Measurements from ENCODE around the gene LMNTD1. TPM values are rescaled to one million over a fixed set of nuclear protein-coding genes. Genes with fewer than 3 reads are reported as not detected.

LMNTD1 gene
- total RNA-seq, 6 donors from 2014 or later, result 1.6 to 17.8 (median 5.8) TPM; not detected in 1

- ATAC-seq (ENCODE audit: low FRiP score in 2 of 2), result peak in 1 of 2 donors; percentile 30
- no peak for TF ChIP-seq EP300 (IDR thresholded peaks at IDR 0.05)
- Histone ChIP-seq H3K4me3 (no peak overlapping the region), H3K9me3 (peaks cover 0 to 4% (median 0%) of the 10 kb centered on the region in 4 donors), H3K36me3 (no peaks in the 10 kb centered on the region), H3K4me1 (no peaks in the 10 kb centered on the region), H3K27me3 (no peaks in the 10 kb centered on the region), H3K27ac (no peak overlapping the region)
- DNase-seq, result no peak
Measured at GRCh38 chr12:25591144-25591543, 38.1 kb upstream of the LMNTD1 start.

- DNase-seq (no peak), ATAC-seq (ENCODE audit: low FRiP score in 2 of 2) (peak in 1 of 2 donors; percentile 69)
- H3K9me3 ChIP-seq, result peaks cover 0 to 4% (median 0%) of the 10 kb centered on the region in 4 donors
- 70 to 80% methylated on average over 5 of the region's 5 CpGs for WGBS, 2 donors
- no peaks in the 10 kb centered on the region for H3K4me1 ChIP-seq
- no peak overlapping the region for H3K27ac ChIP-seq
- no peaks in the 10 kb centered on the region for H3K36me3 ChIP-seq
- TF ChIP-seq POLR2A (IDR thresholded peaks at IDR 0.05), result no peak
- no peak for TF ChIP-seq POLR2AphosphoS5 (IDR thresholded peaks at IDR 0.05)
- no peak for TF ChIP-seq CTCF (IDR thresholded peaks at IDR 0.05)
- TF ChIP-seq EP300 (IDR thresholded peaks at IDR 0.05), result no peak
- H3K27me3 ChIP-seq, result no peaks in the 10 kb centered on the region
- no peak overlapping the region for H3K4me3 ChIP-seq
Measured at GRCh38 chr12:25590011-25590721, 37.1 kb upstream of the LMNTD1 start.

- DNase-seq (no peak), ATAC-seq (ENCODE audit: low FRiP score in 2 of 2) (no peak)
- peaks cover 0 to 4% (median 0%) of the 10 kb centered on the region in 4 donors for H3K9me3 ChIP-seq
- H3K27ac ChIP-seq, result no peak overlapping the region
- H3K4me1 ChIP-seq, result no peaks in the 10 kb centered on the region
- no peak overlapping the region for H3K4me3 ChIP-seq
- H3K36me3 ChIP-seq, result no peaks in the 10 kb centered on the region
- TF ChIP-seq POLR2AphosphoS5 (IDR thresholded peaks at IDR 0.05) (no peak), CTCF (IDR thresholded peaks at IDR 0.05) (no peak), EP300 (IDR thresholded peaks at IDR 0.05) (no peak)
- WGBS, 2 donors, result 94 to 96% methylated on average over 4 of the region's 4 CpGs
- H3K27me3 ChIP-seq, result no peaks in the 10 kb centered on the region
Measured at GRCh38 chr12:25587346-25587745, 34.3 kb upstream of the LMNTD1 start.

GRCh38 chr12:25585662-25586061 lies 32.6 kb upstream of the LMNTD1 start:
- Histone ChIP-seq H3K9me3 (no peaks in the 10 kb centered on the region), H3K36me3 (no peaks in the 10 kb centered on the region), H3K27ac (no peak overlapping the region), H3K27me3 (no peaks in the 10 kb centered on the region), H3K4me1 (no peaks in the 10 kb centered on the region), H3K4me3 (no peak overlapping the region)
- TF ChIP-seq EP300 (IDR thresholded peaks at IDR 0.05) (no peak), POLR2AphosphoS5 (IDR thresholded peaks at IDR 0.05) (no peak), POLR2A (IDR thresholded peaks at IDR 0.05) (no peak), CTCF (IDR thresholded peaks at IDR 0.05) (no peak)
- ATAC-seq (ENCODE audit: low FRiP score in 2 of 2) (no peak), DNase-seq (no peak)
- 81 to 86% methylated on average over 5 of the region's 5 CpGs for WGBS, 2 donors

DNA sequence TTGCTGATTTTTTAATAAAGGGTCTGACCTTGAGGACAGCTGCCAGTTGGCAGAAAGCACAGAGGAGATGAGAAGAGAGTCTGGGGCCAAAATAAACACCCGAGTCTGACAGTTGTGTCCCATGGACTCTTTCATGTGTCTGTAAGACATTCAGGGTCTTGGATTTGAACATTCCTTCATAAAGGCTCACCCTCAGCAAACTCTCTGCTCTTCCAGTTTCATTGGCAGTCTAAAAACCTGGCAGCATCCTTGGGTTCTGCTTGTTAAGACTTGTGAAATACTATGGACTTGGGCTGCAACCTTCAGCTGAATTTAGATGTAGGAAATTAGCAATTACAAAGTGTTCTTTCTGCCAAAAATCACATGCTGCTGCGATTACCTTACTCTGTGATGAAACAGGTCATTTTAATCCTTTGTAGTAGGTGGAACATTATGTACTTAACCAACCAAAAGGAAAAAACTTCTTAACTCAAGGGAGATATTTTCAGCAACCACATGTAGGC lies 32.0 kb upstream of the LMNTD1 start:
- peak; percentile 40 to 81 for ATAC-seq (ENCODE audit: low FRiP score in 2 of 2)
- H3K27ac ChIP-seq, result no peak overlapping the region

DNA sequence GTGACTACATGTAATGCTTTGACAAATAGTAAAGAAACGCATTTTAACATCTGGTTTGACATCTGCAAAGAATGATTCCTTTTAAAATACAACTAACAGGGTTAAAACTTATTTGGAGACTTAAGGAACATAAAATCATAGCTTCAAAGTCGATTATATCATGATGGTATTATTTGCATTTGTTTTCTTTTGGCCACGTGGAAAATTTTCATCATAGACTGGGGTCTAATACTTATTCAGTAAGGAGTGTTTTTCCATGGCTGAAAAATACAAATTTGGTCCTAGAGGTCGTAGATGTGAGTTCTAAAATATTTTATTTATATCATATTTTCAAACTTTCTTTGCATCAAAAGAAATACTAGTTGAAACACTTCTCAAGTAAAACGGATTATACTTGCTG lies 31.5 kb upstream of the LMNTD1 start:
- no peaks in the 10 kb centered on the region for H3K27me3 ChIP-seq
- no peak for TF ChIP-seq CTCF (IDR thresholded peaks at IDR 0.05)
- TF ChIP-seq POLR2AphosphoS5 (IDR thresholded peaks at IDR 0.05), result no peak
- no peak for TF ChIP-seq POLR2A (IDR thresholded peaks at IDR 0.05)
- TF ChIP-seq EP300 (IDR thresholded peaks at IDR 0.05), result no peak
- H3K36me3 ChIP-seq, result no peaks in the 10 kb centered on the region
- no peak overlapping the region for H3K4me3 ChIP-seq
- no peaks in the 10 kb centered on the region for H3K4me1 ChIP-seq
- WGBS, 2 donors, result 50 to 56% methylated on average over 5 of the region's 5 CpGs
- DNase-seq, result no peak
- ATAC-seq (ENCODE audit: low FRiP score in 2 of 2), result no peak
- H3K9me3 ChIP-seq, result no peaks in the 10 kb centered on the region
- no peak overlapping the region for H3K27ac ChIP-seq

More for the DNA sequence above, 32.0 kb upstream of the LMNTD1 start:
- peak in 1 of 2 donors; percentile 28 for DNase-seq
- 30 to 37% methylated on average over 2 of the region's 2 CpGs for WGBS, 2 donors
- Histone ChIP-seq H3K4me3 (no peak overlapping the region), H3K4me1 (no peaks in the 10 kb centered on the region), H3K9me3 (no peaks in the 10 kb centered on the region), H3K27me3 (no peaks in the 10 kb centered on the region), H3K36me3 (no peaks in the 10 kb centered on the region)
- TF ChIP-seq POLR2A (IDR thresholded peaks at IDR 0.05) (no peak), EP300 (IDR thresholded peaks at IDR 0.05) (peak in 1 of 4 donors; percentile 33)

All from upper lobe of left lung (tissue), 6 donors.